Measurements from ENCODE around the gene ATG2A.

Gene ATG2A

GRCh38 chr11:64900774-64901173 is 16.2 kb downstream of the ATG2A start:
- DNase-seq = no peak

DNA sequence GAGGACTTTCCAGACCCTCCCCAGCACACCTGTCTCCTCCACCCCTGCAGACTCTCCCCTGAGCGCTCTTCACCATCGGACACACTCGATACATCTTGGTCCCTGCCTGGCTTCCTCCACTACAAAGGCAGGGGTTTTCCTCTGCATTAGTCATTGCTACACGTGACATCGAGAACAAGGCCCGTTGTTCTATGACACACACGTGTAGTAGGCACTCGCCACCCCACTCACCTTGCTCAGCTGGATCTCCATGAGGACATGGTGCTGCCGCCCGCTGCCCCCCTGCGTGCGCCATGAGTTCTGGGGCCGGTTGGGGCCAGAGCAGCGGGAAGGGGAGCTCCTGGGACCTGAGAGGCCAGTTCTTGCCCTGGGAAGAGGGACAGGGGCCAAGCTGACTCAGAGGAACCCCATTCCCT is 16.7 kb downstream of the ATG2A start:
- DNase-seq = peak; percentile 86

DNA sequence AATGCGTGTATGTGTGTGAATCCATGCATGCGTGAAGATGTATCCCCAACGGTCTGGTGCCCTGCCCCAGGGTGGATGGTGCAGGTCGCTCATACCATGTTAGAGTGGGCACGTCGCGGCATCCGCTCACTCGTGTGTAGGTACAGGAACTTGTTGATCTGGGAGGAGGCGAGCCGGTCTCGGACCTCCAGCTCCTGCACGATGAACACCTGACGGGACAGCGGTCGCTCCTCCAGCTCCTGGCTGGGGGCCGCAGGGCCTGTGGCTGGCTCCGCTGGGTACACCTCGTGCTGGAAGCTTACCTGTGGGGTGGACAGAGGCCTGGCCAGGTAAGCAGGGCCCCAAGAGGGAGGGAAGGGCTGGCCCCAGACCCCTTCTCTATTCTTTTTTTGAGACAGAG is 18.5 kb downstream of the ATG2A start:
- no peak for DNase-seq

DNA sequence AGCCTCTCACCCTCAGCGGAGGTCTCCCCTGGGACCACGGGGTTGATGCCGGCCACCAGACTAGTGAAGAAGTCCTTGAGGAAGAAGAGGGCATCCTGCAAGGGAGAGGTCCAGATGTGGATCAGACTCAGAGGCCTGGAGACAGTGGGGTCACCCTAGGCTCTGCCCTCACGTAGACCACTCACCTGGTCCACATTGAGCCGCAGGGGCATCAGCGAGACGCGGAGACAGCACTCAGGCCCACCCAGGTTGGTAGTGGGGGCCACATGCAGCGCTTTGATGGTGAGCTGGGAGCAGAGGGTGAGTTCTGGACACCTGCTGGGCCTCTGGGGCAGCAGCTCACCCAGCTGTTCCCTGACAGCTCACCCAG is 18.9 kb downstream of the ATG2A start:
- no peak for DNase-seq

- DNase-seq = no peak
Measured at GRCh38 chr11:64897381-64898075, 19.5 kb downstream of the ATG2A start.

GRCh38 chr11:64896448-64897022 is 20.5 kb downstream of the ATG2A start:
- DNase-seq = no peak

- DNase-seq = no peak
Measured at GRCh38 chr11:64894812-64895452, 22.1 kb downstream of the ATG2A start.

GRCh38 chr11:64894070-64894811 is 22.8 kb downstream of the ATG2A start:
- DNase-seq = peak; percentile 90

DNA sequence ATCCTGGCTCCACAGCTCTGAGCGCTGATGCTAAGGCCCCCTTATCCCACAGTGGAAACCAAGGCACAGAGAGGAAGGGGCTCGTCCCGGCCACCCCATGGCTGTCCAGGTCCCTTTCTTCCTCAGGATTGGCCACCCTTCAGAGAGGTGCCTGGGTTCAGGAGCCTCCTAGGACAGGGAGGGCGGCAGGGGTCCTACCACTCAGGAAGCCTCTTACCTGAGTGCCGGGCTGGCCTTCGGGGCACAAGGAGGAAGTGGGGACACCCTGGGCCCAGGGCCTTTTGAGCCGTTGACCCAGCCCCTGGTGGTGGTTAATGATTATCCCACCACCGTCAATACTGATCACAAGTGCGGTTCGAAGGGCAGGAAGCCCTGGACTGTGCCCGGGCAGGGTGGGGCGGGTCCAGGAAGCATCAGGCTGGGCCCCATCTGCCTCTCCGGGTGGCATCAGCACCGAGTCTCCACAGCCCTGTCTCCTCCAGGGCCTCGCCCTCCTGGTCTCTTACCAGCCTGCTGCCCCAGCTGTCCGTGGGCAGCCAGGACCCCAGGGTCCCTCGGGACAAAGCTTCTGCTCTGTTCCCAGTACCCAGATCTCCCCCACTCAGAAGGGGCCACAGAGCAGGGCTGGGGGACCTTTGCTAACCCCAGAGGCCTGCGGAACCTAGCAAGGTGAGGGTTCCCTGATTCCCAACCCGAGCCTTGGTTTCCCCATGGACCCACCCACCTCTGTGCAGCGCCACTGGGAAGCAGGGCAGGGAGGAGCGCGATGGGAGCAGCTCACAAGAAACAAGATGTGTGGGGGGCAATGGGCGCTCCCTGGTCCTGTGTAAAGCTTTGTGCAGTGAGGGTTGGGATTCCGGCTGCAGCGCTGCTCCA is 23.6 kb downstream of the ATG2A start:
- no peak for DNase-seq

GRCh38 chr11:64892838-64893193 is 24.2 kb downstream of the ATG2A start:
- no peak for DNase-seq

DNA sequence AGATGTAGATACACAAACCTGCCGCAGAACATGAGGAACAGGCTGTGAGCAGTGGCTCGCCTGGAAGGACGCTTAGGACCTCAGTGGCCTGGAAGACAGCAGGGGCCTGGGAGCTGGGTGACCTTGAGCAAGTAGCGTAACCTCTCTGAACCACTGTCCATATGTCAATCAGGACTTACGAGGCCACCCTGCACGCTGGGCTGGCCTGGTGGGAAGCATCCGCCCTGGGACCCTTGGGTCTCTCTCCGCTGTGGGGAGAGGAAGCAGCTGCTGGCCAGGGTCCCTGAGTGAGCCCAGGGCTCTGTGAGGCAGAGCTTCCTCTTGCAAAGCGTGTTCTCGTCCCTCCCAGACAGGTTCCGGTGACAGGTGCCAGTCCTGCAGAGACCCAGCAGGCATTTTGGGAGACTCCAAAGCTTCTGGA is 24.6 kb downstream of the ATG2A start:
- DNase-seq = no peak

DNA sequence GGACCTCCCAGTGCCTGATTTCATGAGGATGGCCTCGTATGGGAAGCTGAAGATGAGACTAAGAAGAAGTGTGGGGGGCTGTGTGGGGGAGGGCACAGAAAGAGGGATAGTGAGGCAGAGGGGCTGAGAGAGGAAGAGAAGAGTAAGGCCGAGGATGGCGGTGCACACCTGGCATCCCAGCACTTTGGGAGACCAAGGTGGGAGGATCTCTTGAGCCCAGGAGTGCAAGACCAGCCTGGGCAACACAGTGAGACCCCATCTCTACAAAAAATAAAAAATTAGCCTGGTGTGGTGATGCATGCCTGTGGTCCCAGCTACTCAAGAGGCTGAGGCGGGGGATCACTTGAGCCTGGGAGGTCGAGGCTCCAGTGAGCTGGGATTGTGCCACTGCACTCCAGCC is 25.1 kb downstream of the ATG2A start:
- no peak for DNase-seq

- no peak for DNase-seq
Measured at GRCh38 chr11:64891215-64891848, 25.7 kb downstream of the ATG2A start.

DNA sequence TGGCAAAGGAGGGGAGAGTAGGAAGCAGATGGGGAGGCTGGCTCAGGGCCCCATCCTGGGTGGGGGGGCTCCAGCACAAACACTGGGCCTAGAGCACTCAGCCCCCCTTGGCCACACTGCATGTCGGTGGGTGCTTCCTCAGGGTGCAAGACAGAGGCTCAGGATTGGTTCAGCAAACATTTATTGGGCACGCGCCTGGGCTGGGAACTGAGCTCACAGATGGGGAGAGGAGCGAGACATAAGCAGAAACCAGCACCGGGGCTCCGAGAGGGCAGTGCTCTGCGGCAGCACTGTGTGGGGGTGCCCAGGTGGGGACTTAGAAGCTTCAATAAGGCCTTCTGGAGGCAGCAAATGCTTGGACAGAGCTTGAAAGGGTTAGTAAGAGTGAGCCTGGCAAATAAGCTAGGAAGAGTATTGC is 26.5 kb downstream of the ATG2A start:
- DNase-seq = no peak

- DNase-seq = no peak
Measured at GRCh38 chr11:64888729-64889511, 28.1 kb downstream of the ATG2A start.

- no peak for DNase-seq
Measured at GRCh38 chr11:64888406-64888728, 28.6 kb downstream of the ATG2A start.

DNA sequence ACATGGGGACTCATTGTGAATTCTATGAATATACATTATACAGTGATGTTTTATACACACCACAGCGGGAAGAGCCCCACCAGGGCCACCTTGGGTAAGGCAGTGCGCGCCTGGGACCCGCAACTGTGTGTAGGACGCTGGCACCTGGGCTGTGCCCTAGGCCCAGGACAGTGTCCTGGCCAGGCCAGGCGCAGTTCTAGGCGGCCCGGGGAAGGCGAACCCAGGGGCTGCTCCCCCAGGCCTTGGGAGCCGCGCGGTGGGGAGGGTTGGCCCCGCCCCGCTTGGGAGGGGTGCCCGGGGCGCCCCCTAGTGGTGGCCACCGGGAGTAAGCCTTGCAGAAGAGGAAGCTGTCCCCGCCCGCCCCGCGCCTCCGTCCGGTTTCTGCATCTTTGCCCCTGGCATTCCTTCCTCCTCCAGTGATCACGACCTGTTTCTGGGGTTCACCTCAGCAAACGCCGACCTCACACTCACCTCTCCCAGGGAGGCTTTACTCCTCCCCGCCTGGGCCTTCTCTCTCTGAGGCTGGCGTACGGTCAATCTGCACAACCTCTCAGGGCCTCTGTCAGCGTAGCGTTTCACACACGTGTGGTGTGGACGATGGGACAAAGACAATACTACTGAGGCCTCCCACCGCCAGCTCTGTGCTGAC is 29.1 kb downstream of the ATG2A start:
- peak; percentile 87 for DNase-seq

- DNase-seq = no peak
Measured at GRCh38 chr11:64887234-64887756, 29.7 kb downstream of the ATG2A start.

DNA sequence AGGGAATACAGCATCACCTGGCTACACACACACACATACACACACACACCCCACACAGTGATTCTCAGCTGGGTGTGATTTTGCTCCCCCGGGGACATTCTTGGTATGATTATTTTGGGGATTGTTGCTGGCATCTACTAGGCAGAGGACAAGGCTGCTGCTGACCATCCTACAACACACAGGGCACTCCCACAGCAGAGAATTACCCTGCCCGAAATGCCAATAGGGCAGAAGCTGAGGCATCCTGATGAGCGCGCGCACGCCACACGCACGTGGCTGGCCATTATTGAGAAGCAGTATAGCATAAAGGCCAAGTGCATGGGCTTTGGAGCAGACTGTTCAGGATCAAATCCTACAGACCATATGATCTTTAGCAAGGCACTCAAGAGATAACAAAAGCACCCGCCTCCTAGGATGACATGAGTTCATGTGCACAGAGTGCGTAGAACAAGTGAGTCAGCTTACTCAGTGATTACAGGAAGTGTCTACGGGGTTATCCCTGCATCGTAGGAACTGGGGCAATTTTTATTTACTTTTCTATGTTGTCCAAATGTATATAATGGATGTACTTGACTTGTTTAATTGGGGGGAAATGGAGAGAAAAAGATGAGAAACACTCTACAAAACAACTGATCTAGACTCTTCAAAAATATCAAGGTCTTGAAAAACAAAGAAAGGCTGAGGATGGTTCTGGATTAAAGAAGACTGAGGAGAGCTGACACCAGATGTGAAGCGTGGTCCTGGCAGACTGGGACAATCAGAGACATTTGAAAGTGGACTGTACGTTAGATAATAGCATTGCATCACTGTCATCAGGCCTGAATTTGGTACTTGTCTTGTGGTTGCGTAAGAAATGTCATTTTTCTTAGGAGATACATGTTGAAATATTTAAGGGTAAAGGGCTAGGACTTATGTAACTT is 31.4 kb downstream of the ATG2A start:
- DNase-seq = peak; percentile 71

DNA sequence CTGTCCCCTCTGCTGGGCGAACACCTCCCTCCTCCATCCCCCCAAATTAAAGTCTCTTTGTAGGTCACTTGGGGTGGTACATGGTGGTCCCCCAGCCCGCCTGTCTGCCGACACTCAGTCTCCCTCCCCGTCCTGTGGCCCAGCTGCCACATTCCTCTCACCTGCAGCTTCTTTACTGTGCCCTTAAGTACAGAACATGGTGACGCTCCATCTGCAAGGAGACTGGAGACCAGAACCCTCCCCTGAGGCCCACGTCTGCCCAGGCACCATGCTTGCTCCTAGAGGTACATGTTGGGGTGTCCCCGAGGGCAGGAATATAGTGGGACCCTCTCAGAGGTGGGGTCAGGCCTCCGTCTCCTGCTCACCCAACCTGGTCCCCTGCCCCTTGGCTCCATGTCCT is 33.0 kb downstream of the ATG2A start:
- no peak for DNase-seq

Measured in activated CD4-positive, alpha-beta T cell treated with anti-CD3 and anti-CD28 coated beads, Interleukin-2, amount 50 U/mL, for 16 hours (primary cell).